Measurements from ENCODE around the gene TIMP2. TPM values are rescaled to one million over a fixed set of nuclear protein-coding genes. Genes with fewer than 3 reads are reported as not detected.

Gene TIMP2
- total and polyA plus RNA-seq, 2 of the 13 experiments (the other 11 are each of a cell fraction or from before 2014, with no cell fraction given) = 3.8 to 8.5 TPM

GRCh38 chr17:78865682-78866390, 59.4 kb downstream of the TIMP2 start (continued):
- TF ChIP-seq ZNF546 (CRISPR knock-in tag; conservative IDR thresholded peaks at IDR 0.05) (no peak), ZNF501 (CRISPR knock-in tag; IDR thresholded peaks at IDR 0.05) (peak; percentile 77; the same call in 1 of the 2 replicates), NFE2L2 (IDR thresholded peaks at IDR 0.05; ENCODE audit: low read length) (no peak), ZNF614 (CRISPR knock-in tag; IDR thresholded peaks at IDR 0.05; ENCODE audit: borderline replicate concordance) (peak; percentile 74; the same call in 1 of the 2 replicates), ZNF256 (CRISPR knock-in tag; conservative IDR thresholded peaks at IDR 0.05) (no peak), ZNF276 (CRISPR knock-in tag; IDR thresholded peaks at IDR 0.05; ENCODE audit: low read depth) (no peak), ZFYVE20 (CRISPR knock-in tag; IDR thresholded peaks at IDR 0.05; ENCODE audit: borderline replicate concordance, low read depth) (no peak), HNRNPK (IDR thresholded peaks at IDR 0.05; ENCODE audit: low read depth, low read length, poor library complexity, severe bottlenecking) (no peak), ZSCAN21 (CRISPR knock-in tag; IDR thresholded peaks at IDR 0.05; ENCODE audit: borderline replicate concordance) (no peak; the same call in 1 of the 2 replicates), ZNF724P (CRISPR knock-in tag; IDR thresholded peaks at IDR 0.05; ENCODE audit: borderline replicate concordance) (no peak), ZNF784 (CRISPR knock-in tag; IDR thresholded peaks at IDR 0.05; ENCODE audit: borderline replicate concordance) (no peak), MAF1 (CRISPR knock-in tag; IDR thresholded peaks at IDR 0.05; ENCODE audit: borderline replicate concordance) (no peak), ZNF143 (CRISPR knock-in tag; IDR thresholded peaks at IDR 0.05) (peak; percentile 44; the same call in 1 of the 2 replicates), ZNF891 (CRISPR knock-in tag; IDR thresholded peaks at IDR 0.05) (0 out of 2 replicates have a peak, but pooled peaks have one; percentile 23), ZNF776 (CRISPR knock-in tag; IDR thresholded peaks at IDR 0.05) (no peak), PITX1 (CRISPR knock-in tag; IDR thresholded peaks at IDR 0.05) (peak; percentile 50; the same call in 1 of the 2 replicates), GABPB1 (CRISPR knock-in tag; IDR thresholded peaks at IDR 0.05) (no peak; the same call in 1 of the 2 replicates), ZNF577 (CRISPR knock-in tag; IDR thresholded peaks at IDR 0.05; ENCODE audit: borderline replicate concordance, low read depth) (no peak), RARA (CRISPR knock-in tag; IDR thresholded peaks at IDR 0.05) (peak; percentile 37; the same call in 1 of the 2 replicates), SNAPC4 (CRISPR knock-in tag; IDR thresholded peaks at IDR 0.05) (0 out of 2 replicates have a peak, but pooled peaks have one; percentile 40), ZSCAN25 (CRISPR knock-in tag; IDR thresholded peaks at IDR 0.05) (no peak), GLI4 (CRISPR knock-in tag; IDR thresholded peaks at IDR 0.05; ENCODE audit: borderline replicate concordance) (no peak)
